GM18873 (cell line): Measurements from ENCODE around the gene MCF2L2.
"Not testable (repeated sequence)": the region's sequence is repeated elsewhere in the genome, so short reads cannot be mapped to it uniquely, and the experiment has no call there.

Experiments
- ATAC-seq: cut with Tn5 transposase; IDR thresholded peaks from one replicate; pipeline ENCODE4 v1.9.1; 2021; ENCODE audit warnings: mild to moderate bottlenecking, moderate library complexity, moderate number of reproducible peaks; ENCODE audit not compliant: unreplicated experiment, low FRiP score

The MCF2L2 gene

DNA sequence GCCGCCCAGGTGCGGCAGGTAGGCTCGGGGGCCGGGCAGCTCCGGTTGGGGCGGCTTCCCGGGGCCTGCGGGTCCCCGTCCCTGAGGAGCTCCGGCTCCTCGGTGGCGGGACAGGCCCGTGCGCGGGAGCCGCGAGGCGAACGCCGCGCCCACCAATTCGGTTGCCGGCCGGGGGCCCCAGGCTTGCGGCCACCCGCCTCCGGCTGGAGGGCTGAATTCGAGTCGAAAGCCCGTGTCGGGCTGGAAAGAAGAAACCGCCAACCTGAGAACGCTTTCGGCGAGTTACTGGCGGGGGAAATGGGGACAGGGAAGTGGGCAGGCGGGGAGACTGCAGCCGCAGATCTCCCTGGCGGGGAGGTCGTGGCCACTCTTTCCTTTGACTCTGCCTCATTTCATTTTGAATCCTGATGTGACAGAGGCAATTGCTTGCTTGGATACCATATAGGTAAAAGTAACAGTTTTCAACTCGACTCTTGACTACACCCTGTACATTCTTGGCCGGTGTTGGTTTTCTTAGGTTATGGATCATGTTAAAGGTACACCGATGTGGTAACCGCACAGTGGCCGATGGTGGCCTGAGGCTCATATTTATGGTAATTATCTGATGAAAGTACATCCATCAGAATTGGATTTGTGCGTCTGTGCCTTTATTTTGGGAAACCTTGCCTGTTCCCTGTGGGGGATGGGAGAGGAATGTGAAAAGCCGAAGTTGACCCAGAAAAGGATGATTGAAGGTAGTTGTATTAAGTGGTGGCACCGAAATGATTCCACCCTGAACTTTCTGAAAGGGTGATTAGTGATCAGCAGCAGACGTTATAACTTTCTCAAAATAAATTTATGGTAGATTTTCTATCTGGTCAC is 173.7 kb downstream of the MCF2L2 start:
- no peak for ATAC-seq

DNA sequence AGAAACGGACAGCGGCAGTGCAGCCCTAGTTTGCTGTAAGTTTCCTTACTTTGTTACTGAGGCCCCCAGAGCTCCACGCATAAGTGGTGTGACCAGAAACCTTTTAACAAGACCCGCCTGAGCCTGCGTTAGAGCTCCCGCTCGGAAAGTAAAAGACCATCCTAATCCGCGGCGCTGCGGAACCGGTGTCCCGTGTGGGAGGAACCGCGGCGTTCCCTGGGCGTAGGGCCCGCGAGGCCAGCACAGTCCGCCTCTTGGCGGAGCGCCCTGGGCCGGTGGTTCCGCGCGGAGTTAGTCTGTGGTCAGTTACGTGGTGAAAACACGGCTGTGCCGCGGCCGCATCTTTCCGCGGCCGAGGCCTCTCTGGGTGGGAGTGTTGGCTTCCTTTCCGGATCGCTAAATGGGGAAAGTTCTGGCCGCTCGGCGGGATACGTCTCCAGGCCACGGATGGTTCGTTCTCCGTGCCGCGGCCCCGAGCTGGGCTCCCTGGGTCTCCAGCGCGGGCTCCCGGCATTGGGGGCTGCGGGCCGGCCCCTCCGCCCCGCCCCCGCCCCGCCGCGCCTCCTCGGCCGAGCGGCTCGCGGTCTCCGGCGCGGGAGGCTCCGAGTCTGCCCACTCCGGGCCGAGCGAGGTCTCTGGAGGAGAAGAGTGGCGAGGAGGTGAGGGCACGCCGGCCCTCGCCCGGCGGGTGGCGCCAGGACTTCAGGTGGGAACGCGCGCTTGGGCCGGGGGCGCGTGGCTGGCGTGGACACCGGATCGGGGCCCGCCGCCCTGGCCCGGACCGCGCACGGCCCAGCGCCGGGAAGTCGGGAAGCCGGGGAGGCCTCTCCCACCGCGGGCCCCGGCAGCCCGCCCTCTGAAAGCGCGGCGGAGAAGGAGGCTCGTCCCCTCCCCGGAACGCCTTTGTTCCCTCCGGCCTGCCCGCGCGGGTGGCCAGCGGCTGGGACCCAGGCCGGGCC is 174.6 kb downstream of the MCF2L2 start:
- ATAC-seq, result no peak

DNA sequence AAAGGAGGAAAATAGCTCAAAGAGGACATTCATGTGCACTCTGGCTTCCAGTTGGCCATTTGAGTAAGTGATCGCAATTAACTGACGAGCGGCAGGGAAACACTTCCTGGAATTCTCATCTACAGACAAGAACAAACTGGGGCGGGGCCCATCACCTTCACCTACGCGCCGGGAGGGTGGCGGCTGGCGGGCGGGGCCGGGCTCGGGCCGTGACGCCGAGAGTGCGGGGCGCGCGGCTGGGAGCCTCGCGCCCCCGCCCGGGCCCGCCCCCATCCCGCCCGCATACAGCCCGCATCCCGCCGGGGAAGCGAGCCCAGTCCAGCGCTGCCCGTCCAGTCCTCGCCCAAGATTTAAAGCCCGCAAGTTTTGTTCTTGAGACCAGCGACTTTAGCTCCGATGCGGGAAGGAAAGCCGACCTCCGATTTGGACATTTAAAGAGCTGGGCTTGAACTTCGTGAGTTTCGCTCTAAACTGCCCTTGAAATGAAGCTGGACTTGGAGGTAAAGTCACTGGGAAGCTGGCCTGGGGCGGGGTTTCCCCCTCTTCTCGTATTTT is 175.4 kb downstream of the MCF2L2 start, which contains the start of gene B3GNT5:
Gene B3GNT5, plus strand, starts transcription at position 281 of the 555 bp plus-strand sequence. CDS start 16,546 bp downstream, outside the sequence.
- ATAC-seq, result no peak

DNA sequence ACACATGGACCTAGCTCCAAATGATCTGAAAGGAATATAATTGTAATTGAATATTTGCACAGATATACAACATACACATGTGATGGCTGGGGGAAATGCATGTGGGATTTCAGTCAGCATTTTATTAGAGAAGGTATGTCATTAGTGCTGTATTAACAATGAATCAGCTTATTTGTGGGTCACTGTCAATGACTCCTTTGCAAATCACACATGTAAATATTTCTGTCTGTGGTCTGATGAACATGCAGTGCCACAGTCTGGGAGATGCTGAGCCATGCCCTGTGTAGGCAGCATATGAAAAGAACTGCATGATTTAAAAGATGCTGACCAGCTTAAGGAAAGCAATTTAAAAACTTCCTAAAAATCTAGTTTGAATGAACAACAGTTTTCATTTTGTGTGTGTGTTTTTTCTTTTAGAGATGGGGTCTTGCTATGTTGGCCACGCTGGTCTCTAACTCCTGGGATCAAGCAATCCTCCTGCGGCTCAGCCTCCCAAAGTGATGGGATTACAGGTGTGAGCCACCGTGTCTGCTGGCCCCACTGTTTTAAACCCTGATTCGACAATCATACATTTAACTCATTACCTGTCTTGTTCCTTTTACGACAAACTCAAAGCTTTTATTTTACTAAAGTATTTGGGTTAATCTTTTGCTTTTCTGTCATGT is 176.2 kb downstream of the MCF2L2 start:
- ATAC-seq, result no peak

DNA sequence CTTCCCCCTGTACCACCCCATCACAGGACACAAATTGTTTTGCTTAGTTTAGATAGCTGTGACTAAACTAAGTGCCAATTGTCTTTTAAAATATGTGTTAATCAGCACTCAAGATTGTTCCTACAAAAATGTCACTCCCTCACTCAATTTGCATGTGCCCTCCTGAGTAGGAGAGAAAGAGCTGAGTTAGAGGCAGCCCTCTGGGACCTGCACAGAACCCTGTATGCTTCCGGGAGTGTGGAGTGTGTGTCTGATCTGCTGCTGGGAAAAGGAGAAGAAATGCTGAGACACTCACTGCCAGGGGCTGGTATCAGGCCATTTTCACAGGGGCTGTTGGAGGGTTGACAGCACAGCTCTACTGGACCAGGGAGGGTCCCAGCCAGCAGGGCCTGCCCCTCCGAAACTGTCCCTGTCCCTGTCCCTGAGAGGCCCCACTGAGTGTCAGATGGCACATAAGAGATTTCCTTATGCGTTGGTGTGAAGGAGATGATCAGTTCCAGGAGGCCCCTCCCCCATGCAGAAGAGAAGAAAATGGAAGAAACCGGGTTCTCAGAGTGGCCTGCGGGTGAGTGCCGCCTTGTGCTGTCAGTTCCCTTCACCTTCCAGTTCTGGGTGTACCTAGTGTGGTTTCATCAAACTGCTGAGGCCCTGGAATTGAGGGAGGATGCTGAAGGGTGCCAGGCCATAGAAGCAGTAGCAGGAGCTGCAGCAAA is 179.3 kb downstream of the MCF2L2 start:
- ATAC-seq, result no peak

DNA sequence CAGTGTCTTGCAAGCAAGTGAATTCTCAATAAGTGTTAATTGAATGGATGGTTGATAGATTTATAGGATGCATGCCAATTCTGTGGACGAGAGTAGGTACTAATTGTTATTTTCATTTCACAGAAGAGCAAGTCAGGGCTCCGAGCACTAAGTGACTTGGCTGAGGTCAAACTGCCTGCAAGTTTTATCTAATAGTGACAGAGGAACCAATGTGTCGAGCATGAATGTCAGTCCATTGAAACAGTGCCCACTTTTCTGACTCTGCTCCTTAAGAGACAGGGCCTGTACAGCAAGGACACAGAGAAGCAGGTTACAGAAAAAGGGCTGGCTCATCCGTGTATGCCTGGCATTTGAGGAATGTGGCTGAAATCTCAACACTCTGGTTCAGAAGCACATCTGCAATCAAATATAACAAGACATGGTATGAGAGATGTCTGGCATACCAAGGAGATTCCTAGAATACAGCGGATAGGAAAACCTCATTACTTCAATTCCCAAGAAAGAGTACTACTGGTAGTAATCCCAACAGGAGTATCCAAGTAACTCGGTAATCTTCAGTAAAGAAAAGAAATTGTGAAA is 181.3 kb downstream of the MCF2L2 start:
- ATAC-seq, result no peak

DNA sequence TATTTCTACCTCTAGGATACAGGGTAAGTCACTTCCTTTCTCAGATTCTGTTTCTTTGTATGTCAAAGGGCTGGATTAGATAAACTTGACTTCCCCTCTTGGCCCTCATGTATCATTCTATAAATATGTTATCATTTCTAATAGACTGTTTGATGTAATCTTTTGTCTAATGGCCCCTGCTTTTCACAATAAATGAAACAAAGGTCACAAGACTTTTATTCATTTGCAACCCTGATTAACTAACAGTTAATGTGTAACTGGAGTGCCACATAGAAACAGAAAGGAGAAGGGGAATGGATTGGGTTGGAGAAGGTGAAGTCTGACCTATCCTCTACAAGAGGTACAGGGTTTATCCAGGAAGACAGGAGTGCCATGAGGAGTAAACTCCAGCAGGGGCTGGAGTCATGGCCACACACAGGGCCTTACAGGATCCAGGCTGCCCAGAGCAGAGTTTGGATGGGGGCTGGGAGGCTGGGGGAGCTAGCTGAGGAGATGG is 183.4 kb downstream of the MCF2L2 start:
- ATAC-seq, result no peak

DNA sequence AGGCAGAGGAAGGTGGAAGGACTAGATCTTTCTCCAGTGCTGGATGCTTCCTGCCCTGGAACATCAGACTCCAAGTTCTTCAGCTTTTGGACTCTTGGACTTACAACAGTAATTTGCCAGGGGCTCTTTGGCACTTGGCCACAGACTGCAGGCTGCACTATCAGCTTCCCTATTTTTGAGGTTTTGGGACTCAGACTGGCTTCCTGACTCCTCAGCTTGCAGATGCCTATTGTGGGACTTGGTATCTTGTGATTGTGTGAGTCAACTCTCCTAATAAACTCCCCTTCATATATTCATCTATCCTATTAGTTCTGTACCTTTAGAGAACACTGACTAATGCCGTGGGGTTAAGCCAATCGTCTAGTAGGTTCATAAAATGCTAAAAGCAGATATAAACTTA is 184.2 kb downstream of the MCF2L2 start:
- no peak for ATAC-seq

DNA sequence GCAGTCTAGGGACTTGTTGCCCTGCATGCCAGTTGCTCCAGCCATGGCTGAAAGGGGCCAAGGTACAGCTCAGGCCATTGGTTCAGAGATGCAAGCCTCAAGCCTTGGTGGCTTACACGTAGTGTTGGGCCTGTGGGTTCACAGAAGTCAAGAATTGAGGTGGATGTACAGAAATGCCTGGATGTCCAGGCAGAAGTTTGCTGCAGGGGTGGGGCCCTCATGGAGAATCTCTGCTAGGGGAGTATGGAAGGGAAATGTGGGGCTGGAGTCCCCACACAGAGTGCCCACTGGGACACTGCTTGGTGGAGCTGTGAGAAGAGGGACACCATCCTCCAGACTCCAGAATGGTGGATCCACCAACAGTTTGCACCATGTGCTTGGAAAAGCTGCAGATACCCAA is 186.0 kb downstream of the MCF2L2 start:
- ATAC-seq, result no peak

DNA sequence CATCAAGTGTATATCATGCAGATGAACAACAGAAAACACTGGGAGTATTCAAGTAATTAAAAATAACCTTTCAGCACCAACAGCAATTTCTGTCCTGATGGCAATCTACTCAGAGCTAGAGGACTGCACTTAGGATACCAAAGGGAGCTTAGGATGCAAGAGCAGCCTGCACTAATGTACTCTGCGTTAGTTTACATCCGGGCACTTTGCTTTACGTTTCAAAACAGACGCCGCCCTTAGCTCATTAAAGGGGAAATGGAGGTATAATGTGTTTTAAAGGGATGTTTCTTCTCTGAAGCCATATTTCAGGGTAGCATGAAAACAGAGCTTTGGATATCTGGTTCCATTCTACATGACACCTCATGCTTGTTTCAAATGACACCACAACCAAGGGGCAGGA is 189.4 kb downstream of the MCF2L2 start:
- no peak for ATAC-seq

DNA sequence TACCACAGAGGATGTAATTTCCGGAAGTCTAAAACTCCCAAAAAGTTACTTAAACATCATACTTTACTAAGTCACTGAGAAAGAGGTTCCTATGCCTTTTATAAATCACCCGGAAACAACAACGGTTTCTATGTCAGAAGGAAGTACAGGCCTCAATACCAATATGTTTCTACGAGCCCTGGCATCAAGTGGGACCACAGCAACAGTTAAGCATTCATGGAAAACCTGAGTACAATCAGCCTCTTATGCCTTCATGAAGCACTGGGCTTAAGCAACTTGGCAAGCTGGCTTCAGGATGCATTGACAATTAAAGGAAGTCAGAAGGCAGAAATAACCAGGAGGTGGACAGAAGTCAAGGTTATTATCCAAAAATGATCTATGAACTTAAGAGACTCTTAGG is 194.5 kb downstream of the MCF2L2 start:
- no peak for ATAC-seq

DNA sequence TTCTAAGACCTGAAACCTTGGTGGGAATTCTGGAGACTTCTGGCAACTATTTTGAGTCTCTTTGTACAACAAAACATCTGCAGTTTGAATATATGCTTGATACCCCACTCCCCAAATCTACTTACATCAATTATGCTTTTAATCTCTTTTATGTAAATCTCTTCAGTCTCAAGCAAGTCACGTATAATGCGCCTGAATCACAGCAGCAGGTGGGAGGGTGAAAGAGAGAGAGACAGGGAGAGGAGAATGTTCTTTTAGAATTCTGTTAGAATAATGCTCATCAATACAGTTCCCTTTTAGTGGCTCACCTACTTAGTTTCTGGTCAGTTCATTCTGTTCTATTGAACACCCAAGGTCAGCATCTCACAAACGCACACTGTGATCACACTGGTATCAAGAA is 197.6 kb downstream of the MCF2L2 start:
- no peak for ATAC-seq

DNA sequence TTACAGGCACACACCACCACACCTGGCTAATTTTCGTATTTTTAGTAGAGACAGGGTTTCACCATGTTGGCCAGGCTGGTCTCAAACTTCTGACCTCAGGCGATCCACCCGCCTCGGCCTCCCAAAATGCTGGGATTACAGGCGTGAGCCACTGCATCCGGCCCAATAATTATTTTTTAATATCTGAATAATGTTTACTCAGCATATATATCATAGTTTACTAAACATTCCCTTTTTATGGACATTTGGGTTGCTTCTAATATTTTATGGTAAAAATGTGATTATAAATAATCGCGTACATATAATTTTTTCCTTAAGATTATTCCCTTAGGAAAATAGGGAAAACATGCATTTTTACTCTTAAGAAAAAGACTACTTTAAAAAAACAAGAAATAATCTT is 198.2 kb downstream of the MCF2L2 start:
- not testable (repeated sequence) for ATAC-seq

DNA sequence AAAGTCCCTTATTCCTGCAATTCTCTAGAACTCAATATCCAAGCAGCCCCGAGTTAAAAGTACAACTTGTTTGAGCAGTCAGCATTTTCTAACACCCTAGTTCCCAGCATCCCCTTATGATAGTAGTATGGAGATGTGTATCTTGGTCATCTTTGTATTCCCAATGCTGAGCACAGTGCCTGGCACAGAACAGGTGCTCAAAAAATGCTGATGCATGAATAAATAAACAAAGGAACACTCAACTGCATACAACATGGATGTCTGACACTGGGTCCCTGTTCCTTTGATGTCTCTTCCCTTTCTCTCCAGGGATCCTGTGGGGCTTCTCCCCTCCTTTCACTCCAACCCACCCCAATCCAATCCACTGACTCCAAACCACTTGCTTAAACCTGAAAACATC is 199.2 kb downstream of the MCF2L2 start:
- no peak for ATAC-seq

DNA sequence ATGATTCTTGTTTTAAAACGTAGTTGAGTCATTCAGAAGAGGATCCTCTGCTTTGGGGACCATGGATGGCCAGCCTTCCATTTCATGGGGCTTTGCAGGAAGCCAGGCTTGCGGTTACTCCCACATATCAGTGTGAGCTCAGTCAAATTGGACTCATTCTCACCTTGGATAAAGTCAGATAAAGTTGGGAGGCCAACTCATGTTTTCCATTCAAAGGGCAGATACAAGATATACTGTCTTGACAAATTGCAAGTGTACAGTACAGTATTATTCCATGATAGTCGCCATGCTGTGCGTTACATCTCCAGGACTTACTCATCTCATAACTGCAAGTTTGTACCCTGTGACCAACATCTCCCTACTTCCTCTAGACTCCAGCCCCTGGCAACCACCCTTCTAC is 200.8 kb downstream of the MCF2L2 start:
- no peak for ATAC-seq

DNA sequence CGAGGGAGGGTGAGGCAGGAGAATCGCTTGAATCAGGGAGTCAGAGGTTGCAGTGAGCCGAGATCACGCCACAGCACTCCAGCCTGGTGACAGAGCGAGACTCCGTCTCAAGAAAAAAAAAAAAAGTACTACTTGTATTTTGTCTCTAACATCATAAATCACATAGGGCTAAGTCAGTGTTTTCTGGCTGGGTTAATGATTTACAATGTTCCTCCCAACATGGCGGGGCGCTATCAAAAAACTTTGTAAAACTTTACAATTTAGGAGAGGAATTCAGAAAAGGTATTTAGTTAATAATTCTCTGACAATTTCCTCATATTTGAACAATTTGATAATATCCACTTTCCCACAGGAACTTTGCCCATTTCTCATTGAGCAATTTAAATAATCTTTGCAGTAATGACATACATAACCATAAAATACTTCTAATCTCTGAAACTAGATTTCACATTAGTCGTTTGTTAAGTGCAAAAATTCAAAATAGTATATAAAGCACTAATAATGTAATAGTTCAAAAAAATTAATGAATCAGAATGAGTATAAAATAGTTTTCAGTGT is 202.0 kb downstream of the MCF2L2 start:
- no peak for ATAC-seq

DNA sequence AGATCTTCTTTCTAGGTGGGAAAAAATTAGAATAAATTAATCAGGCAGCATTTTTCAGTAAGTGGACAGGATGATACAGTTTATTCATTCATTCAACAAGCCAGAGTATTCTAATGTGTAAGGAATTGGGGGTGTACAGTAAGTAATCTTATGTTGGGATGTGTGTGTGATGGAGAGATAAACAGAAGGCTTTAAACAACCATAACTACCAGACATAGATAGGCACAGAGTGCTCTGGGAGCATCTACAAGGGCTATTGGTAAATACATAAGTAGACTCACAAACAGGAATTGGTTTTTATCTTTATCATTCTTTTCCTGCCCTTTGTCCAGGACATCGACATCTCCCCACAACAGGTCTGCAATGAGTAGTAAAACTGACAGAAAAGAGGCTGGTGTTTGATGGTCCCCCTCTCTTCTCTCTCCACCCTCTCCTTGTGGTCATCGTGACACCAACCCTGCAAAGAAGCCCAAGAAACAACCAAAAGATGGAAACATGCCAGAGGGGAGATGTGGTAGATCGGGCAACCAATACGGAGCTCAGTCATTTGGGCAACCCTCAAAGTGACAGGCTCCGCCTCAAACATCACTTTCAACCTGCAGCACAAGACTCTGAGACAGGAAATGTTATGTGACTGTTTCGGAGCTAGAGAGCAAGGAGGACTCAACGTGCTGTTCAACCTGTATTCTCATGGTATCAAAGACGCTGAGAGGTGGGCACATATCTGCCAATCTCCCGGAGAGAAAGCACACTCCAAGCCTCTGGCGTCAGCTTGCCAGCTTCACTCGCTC is 204.0 kb downstream of the MCF2L2 start:
- no peak for ATAC-seq

DNA sequence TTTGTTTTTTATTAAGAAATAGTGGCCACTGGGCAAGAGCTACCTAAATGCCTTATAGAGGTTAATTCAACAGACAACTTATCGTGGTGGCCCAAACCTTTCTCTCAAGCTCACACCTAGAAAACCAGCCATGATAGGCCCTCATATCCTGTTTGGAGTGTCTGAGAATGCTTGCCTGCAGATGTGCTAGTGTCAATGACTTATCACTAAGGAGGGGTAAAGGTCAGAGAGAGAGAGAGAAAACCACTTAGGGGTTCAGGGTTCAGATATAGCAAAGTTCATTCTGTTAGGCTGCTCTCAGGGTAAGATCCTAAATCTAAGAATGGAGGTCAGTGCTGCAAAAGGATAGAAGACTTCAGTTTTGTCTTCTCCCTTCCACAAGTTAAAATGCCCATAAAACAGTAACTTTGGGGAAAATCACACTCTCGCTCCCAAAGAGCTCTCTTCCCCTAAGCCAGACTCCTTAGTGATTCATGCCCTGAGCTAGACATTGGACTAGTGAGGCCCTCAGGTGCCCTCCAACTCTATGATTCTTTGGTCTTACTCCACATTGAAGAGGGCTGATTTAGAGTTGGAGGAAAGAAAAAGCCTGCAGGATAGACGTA is 205.7 kb downstream of the MCF2L2 start:
- ATAC-seq, result no peak
